Muscle of back (tissue), 10 donors: ENCODE measurements around the gene AHCY. TPM values are rescaled to one million over a fixed set of nuclear protein-coding genes. Genes with fewer than 3 reads are reported as not detected.

Experiments
- polyA plus RNA-seq, 10 donors: library from polyadenylated mRNA; unstranded; fragments of 120-200 nt; gene quantifications; one replicate each; pipeline ENCODE4 v1.2.1, GENCODE V29; 2013; ENCODE audit not compliant: insufficient read length in 10 of 10

Gene AHCY
- polyA plus RNA-seq, 10 donors, result 126 to 214 (median 196) TPM

Other genes with a start within 250 kb of the AHCY start
- 10 to 100 TPM; 40.8 to 49.8 (median 46.0) TPM for gene EIF2S2, start 191.1 kb downstream of the AHCY start, polyA plus RNA-seq
- 1 to 10 TPM in 2 of 10 donors, under 1 TPM in 6, not detected in 2; 0.22 to 4.9 (median 0.50) TPM for gene ASIP, start 61.9 kb downstream of the AHCY start, polyA plus RNA-seq
- gene ITCH, start 59.9 kb upstream of the AHCY start, polyA plus RNA-seq, result 10 to 100 TPM; 23.5 to 32.3 (median 27.7) TPM
- gene DYNLRB1, start 213.1 kb upstream of the AHCY start, polyA plus RNA-seq, result 100 to 1,000 TPM in 9 of 10 donors, 10 to 100 TPM in 1; 99.7 to 135 (median 116) TPM